Body of pancreas (tissue), 4 donors: ENCODE measurements around the gene HOXC4.
"Not testable (repeated sequence)": the region's sequence is repeated elsewhere in the genome, so short reads cannot be mapped to it uniquely, and the experiment has no call there.

Source experiments
- POLR2A ChIP-seq, 3 donors: fragments of 450-650 bp; IDR thresholded peaks; one replicate each; pipeline ENCODE4 v1.6.1; 2016; ENCODE audit warnings: antibody characterized with exemption in 3 of 3, mild to moderate bottlenecking in 2 of 3
- TF ChIP-seq, protein P1 (sequence below), 7 experiments: fragments of 450-650 bp in 4 of 7; fragments of 200-600 bp in 3 of 7; sonication (generic) in 3 of 7; IDR thresholded peaks; one replicate each; pipeline ENCODE4 v1.5.1; 2016 to 2019; ENCODE audit warnings: antibody characterized with exemption in 7 of 7

DNA sequence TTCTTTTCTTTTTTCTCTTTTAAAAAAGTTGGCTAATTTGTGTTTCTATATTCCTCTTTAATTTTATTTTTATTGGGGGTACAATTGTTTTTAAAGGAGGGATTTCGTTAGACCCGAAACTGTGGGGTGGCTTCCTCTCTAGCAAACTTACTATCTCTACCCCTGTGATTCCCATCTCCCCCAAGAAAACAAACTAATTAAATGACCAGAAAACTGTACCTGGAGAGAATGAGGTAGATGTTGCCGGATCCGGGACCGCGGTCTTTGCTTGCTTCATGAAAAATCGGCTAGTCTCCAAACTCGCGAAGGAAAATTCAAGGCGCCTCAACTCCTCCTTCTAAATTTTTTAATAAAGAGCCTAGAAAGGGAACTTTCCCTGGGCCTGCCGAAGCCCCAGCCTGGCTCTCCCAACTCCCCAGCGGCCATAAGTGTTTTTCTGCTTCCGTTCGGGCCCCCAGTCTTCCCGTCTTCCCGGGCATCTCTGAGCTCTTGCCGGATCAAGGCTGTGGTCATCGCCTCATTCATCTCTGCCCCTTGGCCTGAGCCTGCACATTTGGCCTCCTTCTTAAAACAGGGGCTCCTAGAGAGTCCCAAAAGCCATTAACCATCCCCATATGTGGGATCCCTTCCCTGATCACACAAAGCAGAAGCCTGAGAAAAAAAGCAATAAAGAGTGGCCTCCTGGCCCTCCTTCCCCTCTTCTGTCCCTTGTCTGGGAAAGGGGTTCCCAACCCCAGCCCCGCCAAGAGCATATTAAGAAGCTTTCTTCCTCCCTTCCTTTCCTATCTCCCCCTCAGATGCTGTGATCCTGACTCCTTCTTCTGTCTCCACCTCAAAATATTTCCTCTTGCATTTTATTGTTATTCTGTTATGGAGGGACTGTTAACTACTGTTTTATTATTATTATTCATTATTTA lies 26.6 kb downstream of the HOXC4 start:
- TF ChIP-seq, protein P1, sequence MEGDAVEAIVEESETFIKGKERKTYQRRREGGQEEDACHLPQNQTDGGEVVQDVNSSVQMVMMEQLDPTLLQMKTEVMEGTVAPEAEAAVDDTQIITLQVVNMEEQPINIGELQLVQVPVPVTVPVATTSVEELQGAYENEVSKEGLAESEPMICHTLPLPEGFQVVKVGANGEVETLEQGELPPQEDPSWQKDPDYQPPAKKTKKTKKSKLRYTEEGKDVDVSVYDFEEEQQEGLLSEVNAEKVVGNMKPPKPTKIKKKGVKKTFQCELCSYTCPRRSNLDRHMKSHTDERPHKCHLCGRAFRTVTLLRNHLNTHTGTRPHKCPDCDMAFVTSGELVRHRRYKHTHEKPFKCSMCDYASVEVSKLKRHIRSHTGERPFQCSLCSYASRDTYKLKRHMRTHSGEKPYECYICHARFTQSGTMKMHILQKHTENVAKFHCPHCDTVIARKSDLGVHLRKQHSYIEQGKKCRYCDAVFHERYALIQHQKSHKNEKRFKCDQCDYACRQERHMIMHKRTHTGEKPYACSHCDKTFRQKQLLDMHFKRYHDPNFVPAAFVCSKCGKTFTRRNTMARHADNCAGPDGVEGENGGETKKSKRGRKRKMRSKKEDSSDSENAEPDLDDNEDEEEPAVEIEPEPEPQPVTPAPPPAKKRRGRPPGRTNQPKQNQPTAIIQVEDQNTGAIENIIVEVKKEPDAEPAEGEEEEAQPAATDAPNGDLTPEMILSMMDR (IDR thresholded peaks at IDR 0.05) = not testable (repeated sequence)
- not testable (repeated sequence) for TF ChIP-seq POLR2A (IDR thresholded peaks at IDR 0.05)
